Duodenal mucosa (tissue), 2 donors: ENCODE measurements around the gene ZIM2.

ENCODE experiments used
- H3K27ac ChIP-seq: one replicate; pipeline ENCODE4 v1.7.0; 2013; ENCODE audit warnings: low read depth, low read length
- H3K27me3 ChIP-seq, 2 donors: one replicate each; pipeline ENCODE4 v1.7.0; 2013; ENCODE audit warnings: low read length in 2 of 2, control low read depth in 1 of 2; ENCODE audit not compliant: insufficient read depth in 2 of 2, control insufficient read depth in 1 of 2
- H3K36me3 ChIP-seq, 2 donors: one replicate each; pipeline ENCODE4 v1.7.0; 2013; ENCODE audit warnings: low read length in 2 of 2, control low read depth in 1 of 2; ENCODE audit not compliant: insufficient read depth in 2 of 2, control insufficient read depth in 1 of 2
- H3K4me1 ChIP-seq, 2 donors: one replicate each; pipeline ENCODE4 v1.7.0; 2013; ENCODE audit warnings: low read length in 2 of 2, control low read depth in 1 of 2; ENCODE audit not compliant: insufficient read depth in 2 of 2, control insufficient read depth in 1 of 2
- H3K4me3 ChIP-seq, 2 donors: one replicate each; pipeline ENCODE4 v1.7.0; 2013; ENCODE audit warnings: low read length in 2 of 2, low read depth in 1 of 2
- H3K9ac ChIP-seq, 2 donors: one replicate each; pipeline ENCODE4 v1.7.0; 2013; ENCODE audit warnings: low read length in 2 of 2, low read depth in 1 of 2
- H3K9me3 ChIP-seq, 2 donors: one replicate each; pipeline ENCODE4 v1.7.0; 2013; ENCODE audit warnings: low read length in 2 of 2, control low read depth in 1 of 2; ENCODE audit not compliant: control insufficient read depth in 1 of 2

Gene ZIM2

DNA sequence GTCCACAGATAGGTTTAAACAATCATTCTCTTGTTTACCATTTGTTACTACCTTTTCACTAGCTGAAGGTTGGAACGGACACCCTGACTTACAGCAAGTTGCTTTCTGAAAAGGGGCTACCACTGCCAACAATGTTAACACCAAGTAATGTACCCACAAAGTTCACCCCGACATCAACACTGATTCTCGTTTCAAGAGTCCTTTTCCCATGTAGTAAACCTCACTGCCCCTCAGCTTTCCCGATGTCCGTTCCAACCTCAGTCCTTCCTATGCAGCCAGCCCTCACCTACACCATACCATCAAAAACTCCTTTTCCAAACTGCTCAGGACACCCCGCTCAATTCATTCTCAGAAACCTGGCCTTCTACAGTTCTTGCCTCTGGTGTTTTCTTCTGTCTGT, 29.0 kb downstream of the ZIM2 start:
- Histone ChIP-seq H3K4me1 (no peaks in the 10 kb centered on the region), H3K36me3 (no peaks in the 10 kb centered on the region), H3K9me3 (peaks cover 41 to 48% of the 10 kb centered on the region in 2 donors), H3K4me3 (no peak overlapping the region), H3K27ac (no peak overlapping the region), H3K27me3 (no peaks in the 10 kb centered on the region), H3K9ac (no peak overlapping the region)

DNA sequence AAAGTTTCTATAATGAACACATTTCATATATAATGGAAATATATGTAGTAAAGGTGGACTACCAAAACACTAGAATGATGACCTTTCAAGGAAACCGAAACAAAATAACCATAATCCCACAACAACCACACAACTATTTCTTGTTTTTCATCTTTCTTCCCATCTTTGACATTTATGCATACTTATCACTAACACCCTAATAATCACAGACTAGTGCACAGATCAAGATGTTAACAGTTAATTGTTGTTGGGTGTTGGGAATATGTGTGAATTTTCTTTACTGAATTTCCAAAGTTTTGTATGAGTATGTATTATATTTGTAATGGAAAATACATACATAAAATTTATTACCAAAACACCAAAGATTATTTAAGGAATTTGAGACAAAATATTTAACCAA, 30.3 kb downstream of the ZIM2 start:
- Histone ChIP-seq H3K36me3 (no peaks in the 10 kb centered on the region), H3K4me1 (no peaks in the 10 kb centered on the region), H3K4me3 (no peak overlapping the region), H3K27me3 (no peaks in the 10 kb centered on the region), H3K27ac (no peak overlapping the region), H3K9me3 (peaks cover 45% of the 10 kb centered on the region in 2 donors), H3K9ac (no peak overlapping the region)

DNA sequence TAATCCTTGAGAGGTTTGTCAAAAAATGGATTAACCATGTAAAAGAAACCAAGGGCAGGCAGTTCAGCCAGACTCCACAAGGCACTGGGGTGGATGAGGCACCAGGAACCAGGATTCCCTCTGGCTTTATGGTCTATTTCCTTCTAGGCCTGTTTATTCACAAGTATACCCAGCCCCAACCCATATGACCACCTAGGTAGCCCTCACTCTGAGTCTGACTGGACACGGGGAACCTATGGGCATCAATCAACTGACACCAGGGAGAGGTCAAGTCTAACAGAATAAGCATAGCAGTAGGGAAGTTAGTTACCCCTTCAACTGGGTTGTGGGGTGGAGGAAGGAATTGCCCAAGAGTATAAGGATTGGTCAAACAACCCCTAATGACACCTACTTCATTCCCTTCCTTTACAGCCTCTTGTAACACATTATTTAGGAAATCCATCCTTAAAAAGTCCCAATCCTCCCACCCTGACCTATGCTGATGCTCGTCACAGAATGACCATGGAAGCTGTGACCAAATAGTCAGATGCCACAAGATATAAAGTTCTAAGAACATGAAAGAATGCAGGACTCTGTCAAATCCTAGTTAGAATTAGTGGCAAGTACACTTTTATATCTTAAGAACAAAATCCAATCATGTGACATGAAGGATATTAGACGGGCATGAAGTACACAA, 31.7 kb downstream of the ZIM2 start:
- H3K27me3 ChIP-seq, result no peaks in the 10 kb centered on the region
- no peak overlapping the region for H3K4me3 ChIP-seq
- H3K9ac ChIP-seq, result no peak overlapping the region
- H3K9me3 ChIP-seq, result peaks cover 46 to 48% of the 10 kb centered on the region in 2 donors
- no peak overlapping the region for H3K27ac ChIP-seq
- no peaks in the 10 kb centered on the region for H3K4me1 ChIP-seq
- no peaks in the 10 kb centered on the region for H3K36me3 ChIP-seq

DNA sequence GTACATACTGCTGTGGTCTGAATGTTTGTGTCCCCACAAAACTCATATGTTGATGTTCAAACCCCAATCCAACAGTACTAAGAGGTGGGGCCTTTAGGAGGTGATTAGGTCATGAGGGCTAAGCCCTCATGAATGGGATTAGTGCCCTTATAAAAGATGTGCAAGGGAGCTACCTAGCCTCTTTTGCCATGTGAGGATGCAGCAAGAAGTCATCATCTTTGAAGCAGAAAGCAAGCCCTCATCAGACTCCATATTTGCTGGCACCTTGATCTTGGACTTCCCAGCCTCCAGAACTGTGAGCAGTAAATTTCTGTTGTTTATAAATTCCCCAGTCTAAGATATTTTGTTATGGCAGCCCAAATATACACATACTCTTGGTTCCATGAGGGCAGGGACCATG, 33.9 kb downstream of the ZIM2 start:
- Histone ChIP-seq H3K4me1 (no peaks in the 10 kb centered on the region), H3K9me3 (peaks cover 53 to 54% of the 10 kb centered on the region in 2 donors), H3K36me3 (no peaks in the 10 kb centered on the region), H3K9ac (no peak overlapping the region), H3K4me3 (peak overlapping the region in 1 of 2 donors; percentile 16), H3K27me3 (no peaks in the 10 kb centered on the region), H3K27ac (no peak overlapping the region)

DNA sequence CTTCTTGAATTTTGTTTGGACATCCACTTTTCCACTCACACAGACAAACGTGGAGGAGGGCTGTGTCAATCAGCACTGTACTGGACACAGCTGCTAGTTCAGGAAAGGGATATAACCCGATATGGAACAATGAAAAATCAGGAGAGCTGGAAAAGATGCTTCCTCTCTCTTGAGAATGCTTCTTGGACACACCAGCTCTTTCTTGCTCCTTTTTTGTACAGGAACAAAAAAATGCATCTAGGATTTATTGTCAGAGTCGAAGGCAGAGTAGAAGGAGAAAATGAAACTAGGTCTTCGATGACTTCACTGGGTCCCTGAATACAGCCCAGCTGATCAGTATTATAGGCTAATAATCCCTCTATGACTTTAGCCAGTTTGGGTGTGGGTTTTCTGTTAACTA, 62.2 kb downstream of the ZIM2 start:
- Histone ChIP-seq H3K9ac (no peak overlapping the region), H3K4me3 (no peak overlapping the region), H3K4me1 (no peaks in the 10 kb centered on the region), H3K27ac (no peak overlapping the region), H3K9me3 (peaks cover 13 to 30% of the 10 kb centered on the region in 2 donors), H3K36me3 (no peaks in the 10 kb centered on the region), H3K27me3 (no peaks in the 10 kb centered on the region)

DNA sequence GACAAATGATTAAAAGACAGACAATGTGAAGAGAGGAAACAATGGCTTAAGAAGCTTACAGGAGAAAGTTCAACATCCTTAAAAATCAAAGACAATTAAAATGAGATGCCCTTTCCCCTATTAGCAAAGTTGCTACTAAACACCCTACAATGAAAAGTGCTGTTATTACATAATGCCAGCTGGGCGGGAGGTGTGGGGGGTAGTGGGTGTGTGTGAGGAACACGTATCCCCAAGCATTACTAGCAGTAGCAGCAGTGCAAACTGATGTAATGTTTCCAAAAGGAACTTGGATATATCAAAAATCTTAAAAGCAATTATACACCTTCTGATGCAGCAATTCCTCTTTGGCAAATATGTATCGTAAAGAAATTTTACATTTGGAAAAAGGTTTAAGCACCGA, 70.9 kb downstream of the ZIM2 start:
- no peaks in the 10 kb centered on the region for H3K36me3 ChIP-seq
- H3K4me3 ChIP-seq, result no peak overlapping the region
- H3K27me3 ChIP-seq, result no peaks in the 10 kb centered on the region
- no peak overlapping the region for H3K9ac ChIP-seq
- H3K27ac ChIP-seq, result no peak overlapping the region
- no peaks in the 10 kb centered on the region for H3K4me1 ChIP-seq
- peaks cover 25 to 27% of the 10 kb centered on the region in 2 donors for H3K9me3 ChIP-seq

DNA sequence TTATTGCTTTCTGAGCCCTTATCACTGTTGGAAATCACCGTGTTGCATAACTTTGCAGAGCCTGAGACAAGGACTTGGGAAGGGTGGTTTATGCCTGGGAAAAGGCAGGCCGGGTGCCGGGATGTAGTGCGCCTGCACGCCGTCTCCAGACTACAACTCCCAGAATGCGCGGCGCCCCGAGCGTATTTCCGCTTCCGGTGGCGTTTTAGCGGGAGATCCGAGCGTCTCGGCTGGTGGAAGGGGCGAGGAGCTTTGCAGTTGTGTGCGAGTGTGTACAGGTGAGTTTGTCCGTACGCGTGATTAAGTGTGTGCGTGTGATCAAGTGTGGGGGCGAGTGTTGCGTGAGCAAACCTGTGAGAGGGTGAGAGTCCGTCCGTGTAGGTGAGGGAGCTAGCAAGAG, 75.4 kb downstream of the ZIM2 start:
- no peak overlapping the region for H3K27ac ChIP-seq
- peak overlapping the region; percentile 57 to 67 for H3K4me3 ChIP-seq
- H3K9me3 ChIP-seq, result peaks cover 33 to 50% of the 10 kb centered on the region in 2 donors
- no peak overlapping the region for H3K9ac ChIP-seq
- no peaks in the 10 kb centered on the region for H3K36me3 ChIP-seq
- no peaks in the 10 kb centered on the region for H3K4me1 ChIP-seq
- no peaks in the 10 kb centered on the region for H3K27me3 ChIP-seq

DNA sequence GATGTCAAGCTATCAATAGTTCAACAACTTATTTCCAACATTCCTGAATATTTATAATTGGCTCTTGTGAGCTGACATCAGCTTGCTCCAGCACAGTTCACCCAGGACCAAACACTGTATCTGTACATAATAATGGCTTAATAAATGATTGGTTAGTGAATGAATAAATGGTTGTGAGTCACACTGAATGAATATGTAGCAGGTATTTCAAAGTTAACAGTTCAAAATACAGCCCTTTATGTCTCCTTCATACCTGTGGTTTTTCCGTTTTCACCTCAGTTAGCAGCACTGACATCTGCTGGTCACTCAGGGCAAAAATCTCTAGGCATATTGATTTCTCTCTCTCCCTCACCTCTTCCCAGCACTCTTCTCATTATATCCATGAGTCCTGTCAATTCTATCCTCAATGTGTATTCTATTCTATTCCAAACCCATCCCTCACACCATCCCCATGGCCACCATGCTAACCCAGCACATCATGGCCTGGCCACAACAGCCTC, 76.3 kb downstream of the ZIM2 start:
- Histone ChIP-seq H3K27me3 (no peaks in the 10 kb centered on the region), H3K9me3 (peaks cover 35 to 54% of the 10 kb centered on the region in 2 donors), H3K4me3 (no peak overlapping the region), H3K9ac (no peak overlapping the region), H3K27ac (no peak overlapping the region), H3K4me1 (no peaks in the 10 kb centered on the region), H3K36me3 (no peaks in the 10 kb centered on the region)

DNA sequence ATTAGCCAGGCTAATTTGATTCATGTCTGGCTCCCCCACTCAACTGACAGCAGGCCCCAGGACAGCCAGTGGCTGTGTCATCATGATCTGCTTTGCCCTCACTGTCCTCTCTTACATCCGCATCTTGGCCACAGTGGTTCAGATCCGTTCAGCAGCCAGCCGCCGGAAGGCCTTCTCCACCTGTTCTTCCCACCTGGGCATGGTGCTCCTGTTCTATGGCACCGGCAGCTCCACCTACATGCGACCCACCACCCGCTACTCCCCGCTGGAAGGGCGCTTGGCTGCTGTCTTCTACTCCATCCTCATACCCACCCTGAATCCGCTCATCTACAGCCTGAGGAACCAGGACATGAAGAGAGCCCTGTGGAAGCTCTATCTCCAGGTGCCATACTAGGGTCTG, 79.7 kb downstream of the ZIM2 start:
- no peak overlapping the region for H3K27ac ChIP-seq
- H3K4me1 ChIP-seq, result no peaks in the 10 kb centered on the region
- H3K9me3 ChIP-seq, result peaks cover 40 to 47% of the 10 kb centered on the region in 2 donors
- H3K36me3 ChIP-seq, result no peaks in the 10 kb centered on the region
- no peak overlapping the region for H3K4me3 ChIP-seq
- no peak overlapping the region for H3K9ac ChIP-seq
- no peaks in the 10 kb centered on the region for H3K27me3 ChIP-seq

DNA sequence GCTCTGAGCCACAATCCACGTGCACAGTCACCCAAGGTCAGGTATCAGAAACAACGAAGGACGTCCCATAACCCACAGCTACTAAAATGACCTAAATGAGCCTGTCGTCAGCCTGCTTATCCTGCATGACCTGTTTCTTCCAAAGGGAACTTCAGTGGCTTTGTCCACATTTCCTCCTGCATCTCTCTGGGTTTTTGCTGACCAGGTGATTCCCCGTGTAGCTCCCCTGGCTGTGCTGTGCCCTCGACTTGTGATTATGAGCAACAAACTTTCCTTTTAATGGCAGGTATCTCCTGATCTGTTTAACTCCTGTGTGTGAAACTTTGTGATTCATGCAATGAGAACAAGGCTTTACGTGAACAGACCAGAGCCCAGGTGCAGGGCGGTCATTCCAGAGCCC, 81.0 kb downstream of the ZIM2 start:
- Histone ChIP-seq H3K4me1 (no peaks in the 10 kb centered on the region), H3K36me3 (no peaks in the 10 kb centered on the region), H3K4me3 (no peak overlapping the region), H3K9me3 (peaks cover 36 to 42% of the 10 kb centered on the region in 2 donors), H3K27ac (no peak overlapping the region), H3K27me3 (no peaks in the 10 kb centered on the region), H3K9ac (no peak overlapping the region)
